CD4-positive, CD25-positive, alpha-beta regulatory T cell (primary cell): ENCODE data around the gene SPI1. TPM values are rescaled to one million over a fixed set of nuclear protein-coding genes. Genes with fewer than 3 reads are reported as not detected.

Experiments used
- ATAC-seq, 2 donors: fragments of 150-1000 bp; cut with Tn5 transposase; one replicate each; pipeline ENCODE4 v1.10.0; 2021; ENCODE audit warnings: low read depth in 2 of 2, moderate number of reproducible peaks in 2 of 2, moderate library complexity in 1 of 2
- DNase-seq, 3 donors: peaks; one replicate each; pipeline versions ENCODE4 v3.0.0 to v3.0.0-alpha.2; 2012 to 2022; ENCODE audit warnings: mixed read lengths in 1 of 3
- H3K27ac ChIP-seq: one replicate; pipeline ENCODE4 v1.7.0; 2013; ENCODE audit warnings: mild to moderate bottlenecking, low read length; ENCODE audit not compliant: insufficient read depth, poor library complexity, severe bottlenecking
- H3K27me3 ChIP-seq: one replicate; pipeline ENCODE4 v1.7.0; 2013; ENCODE audit warnings: low read length; ENCODE audit not compliant: control insufficient read depth, insufficient read depth
- H3K36me3 ChIP-seq: one replicate; pipeline ENCODE4 v1.7.0; 2013; ENCODE audit warnings: mild to moderate bottlenecking, low read length, moderate library complexity; ENCODE audit not compliant: control insufficient read depth, insufficient read depth
- H3K4me1 ChIP-seq: 2 replicates; pipeline ENCODE4 v1.7.0; 2013; ENCODE audit warnings: mild to moderate bottlenecking, low read length; ENCODE audit not compliant: insufficient read depth, control insufficient read depth, poor library complexity, severe bottlenecking
- H3K4me3 ChIP-seq: one replicate; pipeline ENCODE4 v1.7.0; 2013; ENCODE audit warnings: low read depth, mild to moderate bottlenecking, low read length, moderate library complexity
- H3K9me3 ChIP-seq, 2 experiments: 1 replicate in 1 of 2; 2 replicates in 1 of 2; pipeline ENCODE4 v1.7.0; 2013; ENCODE audit warnings: low read length in 2 of 2, mild to moderate bottlenecking in 1 of 2, moderate library complexity in 1 of 2; ENCODE audit not compliant: control insufficient read depth in 2 of 2
- H3K27ac Mint-ChIP-seq, 3 donors: one replicate each; pipeline ENCODE4 v1.8.0; 2020 to 2022; ENCODE audit warnings: mild to moderate bottlenecking in 3 of 3, mixed read lengths in 3 of 3, moderate library complexity in 2 of 3
- H3K27me3 Mint-ChIP-seq: one replicate; pipeline ENCODE4 v1.8.0; 2022; ENCODE audit warnings: mild to moderate bottlenecking, mixed read lengths
- H3K36me3 Mint-ChIP-seq: one replicate; pipeline ENCODE4 v1.8.0; 2020; ENCODE audit warnings: mixed read lengths
- H3K4me1 Mint-ChIP-seq, 4 donors: one replicate each; pipeline ENCODE4 v1.8.0; 2020 to 2022; ENCODE audit warnings: mixed read lengths in 4 of 4, mild to moderate bottlenecking in 1 of 4
- H3K4me3 Mint-ChIP-seq, 4 donors: one replicate each; pipeline ENCODE4 v1.8.0; 2020 to 2022; ENCODE audit warnings: mild to moderate bottlenecking in 4 of 4, mixed read lengths in 4 of 4, moderate library complexity in 3 of 4
- H3K9me3 Mint-ChIP-seq, 7 donors: one replicate each; pipeline ENCODE4 v1.8.0; 2020 to 2022; ENCODE audit warnings: mixed read lengths in 7 of 7, mild to moderate bottlenecking in 3 of 7, moderate library complexity in 2 of 7
- polyA plus RNA-seq, 4 donors: library from polyadenylated mRNA; unstranded; fragments of 300-500 nt; fragmentation: Illumina TruSeq; gene quantifications; one replicate each; pipeline ENCODE4 v1.2.3, GENCODE V29; 2021
- total RNA-seq: library from RNA; stranded (reverse); gene quantifications from one replicate; pipeline ENCODE4 v1.2.3, GENCODE V29; 2022

SPI1 gene
- total RNA-seq = 0.57 TPM
- under 1 TPM in 2 of 4 donors, not detected in 2; 0.13 to 0.41 TPM for polyA plus RNA-seq

DNA sequence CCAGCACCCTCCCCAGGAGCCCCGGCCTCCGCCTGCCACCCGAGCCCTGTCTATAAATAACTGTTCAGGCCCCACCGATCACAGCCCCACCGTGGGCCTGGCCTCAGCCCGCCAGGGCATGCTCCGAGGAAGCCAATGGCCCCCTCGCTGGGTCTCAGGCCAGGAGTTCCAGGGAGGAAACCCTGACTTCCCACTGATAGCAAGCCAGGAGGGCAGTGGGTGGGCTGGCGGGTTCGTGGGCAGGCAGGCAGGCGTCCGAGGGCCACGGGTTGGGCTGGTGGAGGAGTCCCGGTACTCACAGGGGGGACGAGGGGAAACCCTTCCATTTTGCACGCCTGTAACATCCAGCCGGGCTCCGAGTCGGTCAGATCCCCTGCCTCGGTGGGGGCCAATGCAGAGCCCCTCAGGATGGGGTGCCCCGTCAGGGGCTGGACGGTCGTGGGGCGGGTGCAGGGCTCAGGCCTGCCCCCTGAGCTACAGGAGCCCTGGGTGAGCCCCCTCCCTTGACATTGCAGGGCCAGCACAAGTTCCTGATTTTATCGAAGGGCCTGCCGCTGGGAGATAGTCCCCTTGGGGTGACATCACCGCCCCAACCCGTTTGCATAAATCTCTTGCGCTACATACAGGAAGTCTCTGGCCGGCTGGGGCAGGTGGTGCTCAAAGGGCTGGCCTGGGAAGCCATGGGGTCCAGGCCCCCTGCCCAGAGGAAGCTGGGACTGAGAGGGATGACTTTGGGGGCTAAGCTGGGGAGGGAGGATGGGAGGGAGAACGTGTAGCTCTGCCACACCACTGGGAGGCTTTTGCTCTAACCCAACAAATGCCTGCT is at the start of gene SPI1:
Gene SPI1 (minus strand): TSS at position 538 of the 826 bp plus-strand sequence. CDS start 194 bp downstream, at position 344.
- DNase-seq (peak in 1 of 3 donors; percentile 26), ATAC-seq (peak; percentile 26 to 41)
- H3K27me3 ChIP-seq = no peaks in the 10 kb centered on the region
- Mint-ChIP-seq H3K27ac (peak within 1 kb of the TSS in 1 of 3 donors; percentile 67), H3K9me3 (no peaks in the 10 kb centered on the region), H3K36me3 (no peaks in the 10 kb centered on the region), H3K4me1 (peaks cover 0 to 11% (median 1%) of the 10 kb centered on the region in 4 donors), H3K4me3 (no peak within 1 kb of the TSS), H3K27me3 (no peaks in the 10 kb centered on the region)
- H3K4me1 ChIP-seq = peaks cover 6% of the 10 kb centered on the region
- H3K36me3 ChIP-seq = no peaks in the 10 kb centered on the region
- H3K27ac ChIP-seq = no peak within 1 kb of the TSS
- H3K9me3 ChIP-seq = no peaks in the 10 kb centered on the region
- no peak within 1 kb of the TSS for H3K4me3 ChIP-seq

DNA sequence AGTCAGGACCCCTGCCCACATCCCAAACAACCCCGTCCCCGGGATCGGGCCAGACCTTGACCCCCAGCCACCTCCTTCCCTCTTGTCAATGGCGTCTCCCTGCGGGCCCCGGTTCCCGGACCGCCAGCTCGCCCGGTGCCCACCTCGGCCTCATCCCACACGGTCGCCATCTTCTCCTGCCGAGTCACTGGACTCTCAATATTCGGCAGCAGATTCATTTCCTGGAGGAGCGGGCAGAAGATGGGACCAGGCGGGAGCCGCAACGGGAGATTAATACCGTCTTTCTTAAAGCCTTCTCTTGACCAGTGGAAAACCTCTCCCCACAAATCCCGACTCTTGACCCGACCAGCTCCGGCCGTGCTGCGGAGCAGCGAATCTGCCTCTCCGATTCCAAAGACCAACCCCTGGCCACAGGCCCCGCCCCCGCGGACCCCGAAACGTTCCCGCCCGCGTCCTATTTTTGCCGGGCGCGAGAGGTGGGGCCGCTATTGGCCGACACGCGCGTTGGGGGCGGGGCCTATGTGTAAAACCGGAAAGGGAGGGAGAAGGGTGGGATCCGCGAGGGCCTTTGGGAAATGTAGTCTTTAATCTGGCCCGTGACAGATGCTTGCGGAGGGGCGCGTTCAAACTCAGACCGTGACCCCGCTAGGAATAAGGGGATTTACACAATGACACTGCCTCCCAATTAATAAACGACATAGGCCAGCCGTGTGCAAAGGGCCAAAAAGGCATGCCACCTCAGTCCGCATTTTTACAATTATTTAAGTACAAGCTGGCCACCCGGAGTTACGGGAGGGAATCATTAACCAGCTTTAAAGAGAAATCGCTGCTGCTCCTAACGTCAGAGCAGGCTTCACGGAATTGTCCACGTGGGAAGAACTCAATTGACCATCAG is 48.0 kb upstream of the SPI1 start, which contains the start of gene PSMC3:
Gene PSMC3 (minus strand): TSS at position 378 of the 895 bp plus-strand sequence. CDS start 160 bp downstream, at position 218.
- Histone ChIP-seq H3K9me3 (no peaks in the 10 kb centered on the region), H3K27ac (peak within 1 kb of the TSS; percentile 82), H3K36me3 (peaks cover 27% of the 10 kb centered on the region), H3K4me1 (peaks cover 20% of the 10 kb centered on the region), H3K4me3 (peak within 1 kb of the TSS; percentile 92), H3K27me3 (no peaks in the 10 kb centered on the region)
- DNase-seq (peak; percentile 96 to 98 (median 96)), ATAC-seq (peak; percentile 95 to 96)
- no peaks in the 10 kb centered on the region for H3K27me3 Mint-ChIP-seq
- peak within 1 kb of the TSS; percentile 97 to 99 (median 97) for H3K27ac Mint-ChIP-seq
- H3K9me3 Mint-ChIP-seq = no peaks in the 10 kb centered on the region
- peaks cover 0 to 31% (median 18%) of the 10 kb centered on the region in 4 donors for H3K4me1 Mint-ChIP-seq
- H3K36me3 Mint-ChIP-seq = peaks cover 19% of the 10 kb centered on the region
- peak within 1 kb of the TSS; percentile 98 to 100 (median 100) for H3K4me3 Mint-ChIP-seq

- H3K4me1 ChIP-seq = peaks cover 20% of the 10 kb centered on the region
- H3K4me3 ChIP-seq = peak overlapping the region; percentile 92
- no peaks in the 10 kb centered on the region for H3K9me3 ChIP-seq
- no peaks in the 10 kb centered on the region for H3K27me3 ChIP-seq
- Mint-ChIP-seq H3K4me3 (peak overlapping the region; percentile 98 to 100 (median 100)), H3K9me3 (no peaks in the 10 kb centered on the region), H3K4me1 (peaks cover 0 to 33% (median 18%) of the 10 kb centered on the region in 4 donors), H3K27ac (peak overlapping the region in 2 of 3 donors; percentile 97), H3K36me3 (peaks cover 19% of the 10 kb centered on the region), H3K27me3 (no peaks in the 10 kb centered on the region)
- no peak for DNase-seq
- peak overlapping the region; percentile 82 for H3K27ac ChIP-seq
- no peak for ATAC-seq
- peaks cover 30% of the 10 kb centered on the region for H3K36me3 ChIP-seq
Observed at GRCh38 chr11:47425611-47426010, 47.3 kb upstream of the SPI1 start.

GRCh38 chr11:47418454-47419259 is 40.3 kb upstream of the SPI1 start:
- Histone ChIP-seq H3K4me1 (no peaks in the 10 kb centered on the region), H3K9me3 (no peaks in the 10 kb centered on the region), H3K4me3 (no peak overlapping the region), H3K27ac (no peak overlapping the region), H3K27me3 (no peaks in the 10 kb centered on the region), H3K36me3 (peaks cover 49% of the 10 kb centered on the region)
- no peaks in the 10 kb centered on the region for H3K27me3 Mint-ChIP-seq
- H3K4me3 Mint-ChIP-seq = peak overlapping the region in 1 of 4 donors; percentile 52
- H3K4me1 Mint-ChIP-seq = peaks cover 0 to 2% (median under 1%) of the 10 kb centered on the region in 4 donors
- ATAC-seq (no peak), DNase-seq (no peak)
- peak overlapping the region in 2 of 3 donors; percentile 31 to 63 for H3K27ac Mint-ChIP-seq
- peaks cover 0 to 2% (median 0%) of the 10 kb centered on the region in 7 donors for H3K9me3 Mint-ChIP-seq
- peaks cover 14% of the 10 kb centered on the region for H3K36me3 Mint-ChIP-seq

GRCh38 chr11:47417712-47418111 is 39.4 kb upstream of the SPI1 start:
- no peak overlapping the region for H3K4me3 ChIP-seq
- Mint-ChIP-seq H3K4me1 (peaks cover 0 to 2% (median 0%) of the 10 kb centered on the region in 4 donors), H3K27me3 (no peaks in the 10 kb centered on the region), H3K27ac (no peak overlapping the region), H3K9me3 (peaks cover 0 to 2% (median 0%) of the 10 kb centered on the region in 7 donors), H3K36me3 (peaks cover 15% of the 10 kb centered on the region), H3K4me3 (peak overlapping the region in 2 of 4 donors; percentile 7 to 52)
- no peaks in the 10 kb centered on the region for H3K4me1 ChIP-seq
- H3K9me3 ChIP-seq = no peaks in the 10 kb centered on the region
- ATAC-seq (no peak), DNase-seq (no peak)
- H3K27me3 ChIP-seq = no peaks in the 10 kb centered on the region
- H3K27ac ChIP-seq = no peak overlapping the region
- peaks cover 43% of the 10 kb centered on the region for H3K36me3 ChIP-seq

GRCh38 chr11:47415949-47416472 is 37.7 kb upstream of the SPI1 start:
- Mint-ChIP-seq H3K9me3 (peaks cover 0 to 2% (median 0%) of the 10 kb centered on the region in 7 donors), H3K36me3 (peaks cover 15% of the 10 kb centered on the region), H3K4me3 (peak overlapping the region in 1 of 4 donors; percentile 32), H3K27me3 (no peaks in the 10 kb centered on the region), H3K4me1 (peaks cover 0 to 7% (median 0%) of the 10 kb centered on the region in 4 donors), H3K27ac (peak overlapping the region in 1 of 3 donors; percentile 67)
- Histone ChIP-seq H3K27me3 (no peaks in the 10 kb centered on the region), H3K9me3 (no peaks in the 10 kb centered on the region), H3K27ac (no peak overlapping the region), H3K4me3 (no peak overlapping the region), H3K36me3 (peaks cover 33% of the 10 kb centered on the region), H3K4me1 (peaks cover under 1% of the 10 kb centered on the region)
- ATAC-seq (no peak), DNase-seq (no peak)
